Endothelial cell of umbilical vein (primary cell): ENCODE data around the gene BCL11B. TPM values are rescaled to one million over a fixed set of nuclear protein-coding genes. Genes with fewer than 3 reads are reported as not detected.

Source experiments
- BruUV-seq: library from RNA; stranded (reverse); fragments of 400-500 nt; replicated peaks from 2 replicates; lab custom pipeline; 2021; lab: Mats Ljungman, UMichigan
- CTCF ChIA-PET: fragments of 300-600, 350-600 bp; sonication (Branson Sonifier 250); formaldehyde crosslinking; loops from one replicate; lab custom pipeline; 2021; ENCODE audit warnings: antibody characterized with exemption, inconsistent platforms; lab: Charles Lee
- POLR2A ChIA-PET: fragments of 300-600, 350-600 bp; sonication (Branson Sonifier 250); formaldehyde crosslinking; loops from one replicate; lab custom pipeline; 2021; ENCODE audit warnings: antibody characterized with exemption, inconsistent platforms; lab: Charles Lee
- DNase-seq: peaks from one replicate; pipeline ENCODE4 v3.0.0-alpha.2; 2011; ENCODE audit warnings: low read depth, low spot score
- FAIRE-seq: peaks from 2 replicates; lab custom pipeline; 2011; peaks lifted over from hg19 to GRCh38; lab: Jason Lieb, UNC
- H2AFZ ChIP-seq: 2 replicates; pipeline ENCODE4 v1.6.0; 2012; ENCODE audit warnings: low read depth, low read length, control low read depth, inconsistent platforms
- H3K27ac ChIP-seq: 2 replicates; pipeline ENCODE4 v1.5.1; 2011; ENCODE audit warnings: low read depth, mild to moderate bottlenecking, control low read depth, low read length, moderate library complexity; ENCODE audit not compliant: insufficient read depth
- H3K27me3 ChIP-seq, 2 experiments: 2 replicates each; pipeline versions ENCODE4 v1.6.0 to v1.6.1; 2011; ENCODE audit warnings: low read length in 2 of 2, mixed read lengths in 1 of 2; ENCODE audit not compliant: control insufficient read depth in 2 of 2, insufficient read depth in 2 of 2
- H3K36me3 ChIP-seq, 2 experiments: 2 replicates in 1 of 2; 3 replicates in 1 of 2; pipeline ENCODE4 v1.5.1; 2011; ENCODE audit warnings: low read length in 2 of 2, mild to moderate bottlenecking in 1 of 2, moderate library complexity in 1 of 2; ENCODE audit not compliant: control insufficient read depth in 2 of 2, insufficient read depth in 2 of 2; ENCODE audit errors: extremely low read depth in 1 of 2
- H3K4me1 ChIP-seq: 3 replicates; pipeline ENCODE4 v1.5.1; 2011; ENCODE audit warnings: mild to moderate bottlenecking, low read length; ENCODE audit not compliant: control insufficient read depth, insufficient read depth; ENCODE audit errors: extremely low read depth
- H3K4me2 ChIP-seq: 2 replicates; pipeline ENCODE4 v1.6.1; 2011; ENCODE audit warnings: low read length, control low read depth, mixed read lengths; ENCODE audit not compliant: insufficient read depth
- H3K4me3 ChIP-seq, 3 experiments: fragments of 200-600 bp in 1 of 3; sonication (generic), shearing (Covaris generic) in 1 of 3; replicated peaks in 1 of 3; 2 replicates each; pipeline ENCODE4 v1.5.1; 2011 to 2016; ENCODE audit warnings: control low read depth in 3 of 3, low read length in 3 of 3, mild to moderate bottlenecking in 2 of 3, inconsistent platforms in 1 of 3, low read depth in 1 of 3, moderate library complexity in 1 of 3; ENCODE audit not compliant: insufficient read depth in 1 of 3
- H3K79me2 ChIP-seq: 2 replicates; pipeline ENCODE4 v1.6.0; 2012; ENCODE audit warnings: low read length, inconsistent platforms; ENCODE audit not compliant: control insufficient read depth, insufficient read depth
- H3K9ac ChIP-seq: replicated peaks from 2 replicates; pipeline ENCODE3; 2011; ENCODE audit warnings: low read length, control low read depth; ENCODE audit not compliant: insufficient read depth; ENCODE audit errors: extremely low read depth
- H3K9me1 ChIP-seq: replicated peaks from 3 replicates; pipeline ENCODE4 v1.6.0; 2011; ENCODE audit warnings: mild to moderate bottlenecking, low read length; ENCODE audit not compliant: control insufficient read depth, insufficient read depth; ENCODE audit errors: extremely low read depth
- H3K9me3 ChIP-seq: replicated peaks from 2 replicates; pipeline ENCODE4 v1.5.1; 2012; ENCODE audit warnings: low read length, inconsistent platforms; ENCODE audit not compliant: control insufficient read depth, insufficient read depth
- H4K20me1 ChIP-seq: replicated peaks from 2 replicates; pipeline ENCODE3; 2011; ENCODE audit warnings: mild to moderate bottlenecking, low read length; ENCODE audit not compliant: control insufficient read depth, insufficient read depth; ENCODE audit errors: extremely low read depth
- EZH2 ChIP-seq: IDR thresholded peaks from 2 replicates; pipeline ENCODE4 v1.6.1; 2012; ENCODE audit warnings: borderline replicate concordance, low read depth, mild to moderate bottlenecking, moderate library complexity, low read length, inconsistent platforms; ENCODE audit not compliant: severe bottlenecking
- FOS ChIP-seq: IDR thresholded peaks from 2 replicates; pipeline ENCODE4 v1.6.1; 2011; ENCODE audit warnings: mild to moderate bottlenecking, low read length, moderate library complexity, borderline replicate concordance; ENCODE audit not compliant: insufficient read depth
- GATA2 ChIP-seq: IDR thresholded peaks from 2 replicates; pipeline ENCODE4 v1.7.0; 2011; ENCODE audit warnings: low read depth, mild to moderate bottlenecking, moderate library complexity, mixed read lengths, low read length; ENCODE audit not compliant: insufficient read length, insufficient read depth
- JUN ChIP-seq: IDR thresholded peaks from 2 replicates; pipeline ENCODE4 v1.6.1; 2011; ENCODE audit warnings: borderline replicate concordance, low read depth; ENCODE audit not compliant: insufficient read length, insufficient read depth
- MYC ChIP-seq: IDR thresholded peaks from one replicate; pipeline ENCODE4 v1.6.1; 2011; ENCODE audit warnings: mild to moderate bottlenecking, low read depth, low read length
- POLR2A ChIP-seq: IDR thresholded peaks from 2 replicates; pipeline ENCODE4 v1.6.1; 2012; ENCODE audit warnings: low read depth, mild to moderate bottlenecking, control low read depth, low read length
- POLR2AphosphoS5 ChIP-seq: IDR thresholded peaks from 2 replicates; pipeline ENCODE4 v1.6.1; 2012; ENCODE audit warnings: low read depth, mild to moderate bottlenecking, control low read depth, low read length, moderate library complexity; ENCODE audit not compliant: insufficient read depth
- dilution Hi-C: fragments of 300-500 bp; cut with MboI; formaldehyde crosslinking; loops from one replicate; pipeline ENCODE4 v1.15.0; 2019; ENCODE audit warnings: low sequenced_read_pairs; ENCODE audit not compliant: extremely low pct_ligation_motif_present
- intact Hi-C: fragments of 100-400 bp; cut with micrococcal nuclease; formaldehyde crosslinking; loops from one replicate; pipeline ENCODE4 v1.10.0; 2022
- polyA plus RNA-seq, 4 experiments: library from polyadenylated mRNA; depleted of rRNA in 3 of 4; stranded (reverse) in 3 of 4; unstranded in 1 of 4; fragments of >200 nt; gene quantifications; 2 replicates each; pipeline versions ENCODE4 v1.2.1 to v1.2.3, GENCODE V29; 2011 to 2012; ENCODE audit warnings: missing spikeins in 1 of 4
- total RNA-seq: library from RNA; stranded (reverse); gene quantifications from 2 replicates; pipeline ENCODE4 v1.2.3, GENCODE V29; 2021
- TF ChIP-seq, protein P1 (sequence below), 2 donors: IDR thresholded peaks; 1 replicate in 1 of 2; 2 replicates in 1 of 2; pipeline ENCODE4 v1.5.1; 2011; ENCODE audit warnings: low read length in 2 of 2, mild to moderate bottlenecking in 2 of 2, moderate library complexity in 2 of 2, control low read depth in 1 of 2, inconsistent platforms in 1 of 2, low read depth in 1 of 2; ENCODE audit not compliant: insufficient read depth in 1 of 2; ENCODE audit errors: extremely low read depth in 1 of 2
- TF ChIP-seq, protein P2 (sequence below): IDR thresholded peaks from 2 replicates; pipeline ENCODE4 v1.6.1; 2011; ENCODE audit not compliant: insufficient read depth, insufficient read length

The BCL11B gene
- total and polyA plus RNA-seq, 2 donors (not counting 3 experiments of a cell fraction or from before 2014, with no cell fraction given) = 0.03 to 0.07 TPM

DNA sequence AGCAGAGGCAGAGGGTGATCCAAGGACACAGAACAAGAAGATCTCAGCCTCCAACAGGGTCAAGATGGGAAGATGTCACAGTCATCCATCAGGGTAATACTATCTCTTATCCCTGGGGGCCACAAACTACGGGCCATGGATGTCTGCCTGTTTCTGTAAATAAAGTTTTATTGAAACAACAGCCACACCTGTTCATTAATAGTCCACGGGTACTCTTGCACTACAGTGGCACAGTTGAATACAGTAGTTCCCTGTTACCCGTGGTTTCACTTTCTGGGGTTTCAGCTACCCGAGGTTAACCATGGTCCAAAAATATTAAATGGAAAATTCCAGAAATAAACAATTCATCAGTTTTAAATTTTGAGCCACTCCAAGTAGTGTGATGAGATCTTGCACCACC, 65.9 kb downstream of the BCL11B start:
- intact Hi-C loops (no loop called here), dilution Hi-C loops (no loop called here)
- H2AFZ ChIP-seq = no peak overlapping the region
- TF ChIP-seq MYC (no peak), POLR2AphosphoS5 (no peak), FOS (no peak), EZH2 (no peak), GATA2 (no peak), JUN (no peak), POLR2A (no peak)
- TF ChIP-seq, protein P1, sequence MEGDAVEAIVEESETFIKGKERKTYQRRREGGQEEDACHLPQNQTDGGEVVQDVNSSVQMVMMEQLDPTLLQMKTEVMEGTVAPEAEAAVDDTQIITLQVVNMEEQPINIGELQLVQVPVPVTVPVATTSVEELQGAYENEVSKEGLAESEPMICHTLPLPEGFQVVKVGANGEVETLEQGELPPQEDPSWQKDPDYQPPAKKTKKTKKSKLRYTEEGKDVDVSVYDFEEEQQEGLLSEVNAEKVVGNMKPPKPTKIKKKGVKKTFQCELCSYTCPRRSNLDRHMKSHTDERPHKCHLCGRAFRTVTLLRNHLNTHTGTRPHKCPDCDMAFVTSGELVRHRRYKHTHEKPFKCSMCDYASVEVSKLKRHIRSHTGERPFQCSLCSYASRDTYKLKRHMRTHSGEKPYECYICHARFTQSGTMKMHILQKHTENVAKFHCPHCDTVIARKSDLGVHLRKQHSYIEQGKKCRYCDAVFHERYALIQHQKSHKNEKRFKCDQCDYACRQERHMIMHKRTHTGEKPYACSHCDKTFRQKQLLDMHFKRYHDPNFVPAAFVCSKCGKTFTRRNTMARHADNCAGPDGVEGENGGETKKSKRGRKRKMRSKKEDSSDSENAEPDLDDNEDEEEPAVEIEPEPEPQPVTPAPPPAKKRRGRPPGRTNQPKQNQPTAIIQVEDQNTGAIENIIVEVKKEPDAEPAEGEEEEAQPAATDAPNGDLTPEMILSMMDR (IDR thresholded peaks at IDR 0.05; ENCODE audit: extremely low read depth in 1 of 2, insufficient read depth in 1 of 2, low read depth in 1 of 2, low read length in 2 of 2) = no peak
- TF ChIP-seq, protein P2, sequence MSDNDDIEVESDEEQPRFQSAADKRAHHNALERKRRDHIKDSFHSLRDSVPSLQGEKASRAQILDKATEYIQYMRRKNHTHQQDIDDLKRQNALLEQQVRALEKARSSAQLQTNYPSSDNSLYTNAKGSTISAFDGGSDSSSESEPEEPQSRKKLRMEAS = no peak
- DNase-seq (no peak), FAIRE-seq (no peak)
- H3K4me2 ChIP-seq = no peak overlapping the region
- no peaks in the 10 kb centered on the region for H3K9me3 ChIP-seq
- no peak overlapping the region for H3K27ac ChIP-seq
- H3K9me1 ChIP-seq = no peaks in the 10 kb centered on the region
- H3K9ac ChIP-seq = no peak overlapping the region
- H3K4me3 ChIP-seq = no peak overlapping the region
- BruUV-seq = no TSS peak
- no peaks in the 10 kb centered on the region for H3K27me3 ChIP-seq
- H4K20me1 ChIP-seq = no peaks in the 10 kb centered on the region
- no peaks in the 10 kb centered on the region for H3K36me3 ChIP-seq
- no peaks in the 10 kb centered on the region for H3K4me1 ChIP-seq
- CTCF ChIA-PET = no interaction called here
- no peaks in the 10 kb centered on the region for H3K79me2 ChIP-seq
- POLR2A ChIA-PET = no interaction called here
